HG03103 (cell line): ENCODE measurements around the gene HSPD1.
"Not testable (repeated sequence)": the region's sequence is repeated elsewhere in the genome, so short reads cannot be mapped to it uniquely, and the experiment has no call there.

ENCODE experiments used
- ATAC-seq: cut with Tn5 transposase; IDR thresholded peaks from one replicate; pipeline ENCODE4 v1.9.1; 2021; ENCODE audit warnings: low read depth; ENCODE audit not compliant: unreplicated experiment

Gene HSPD1

DNA sequence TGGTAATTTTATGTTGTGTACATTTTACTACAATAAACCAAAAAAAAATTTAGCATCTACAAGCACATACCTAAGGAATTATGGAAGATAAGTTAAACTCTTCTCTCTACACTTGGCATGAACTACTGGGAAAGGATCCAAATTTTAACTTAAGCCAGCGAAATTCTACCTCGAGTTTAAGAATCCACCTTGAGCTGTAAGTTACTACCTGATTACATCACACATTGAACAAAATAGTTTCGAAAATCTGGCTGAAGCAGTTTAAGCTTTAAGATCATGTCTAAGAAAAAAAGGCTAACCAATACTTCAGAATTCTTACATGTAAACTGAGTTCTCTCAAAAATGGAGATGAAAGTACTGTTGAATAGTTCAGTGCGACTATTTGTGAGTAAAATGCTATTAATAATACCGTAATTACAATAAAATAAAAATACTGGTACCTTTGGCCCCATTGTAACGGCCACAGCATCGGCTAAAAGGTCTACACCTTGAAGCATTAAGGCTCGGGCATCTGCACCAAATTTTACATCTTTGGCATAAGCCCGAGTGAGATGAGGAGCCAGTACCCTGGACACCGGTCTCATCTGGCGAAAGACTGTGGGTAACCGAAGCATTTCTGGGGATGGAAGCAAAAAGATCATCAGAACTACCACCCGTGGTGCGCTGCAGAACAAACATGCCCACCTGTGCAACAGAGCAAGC, 1.3 kb downstream of the HSPD1 start:
- ATAC-seq: no peak

DNA sequence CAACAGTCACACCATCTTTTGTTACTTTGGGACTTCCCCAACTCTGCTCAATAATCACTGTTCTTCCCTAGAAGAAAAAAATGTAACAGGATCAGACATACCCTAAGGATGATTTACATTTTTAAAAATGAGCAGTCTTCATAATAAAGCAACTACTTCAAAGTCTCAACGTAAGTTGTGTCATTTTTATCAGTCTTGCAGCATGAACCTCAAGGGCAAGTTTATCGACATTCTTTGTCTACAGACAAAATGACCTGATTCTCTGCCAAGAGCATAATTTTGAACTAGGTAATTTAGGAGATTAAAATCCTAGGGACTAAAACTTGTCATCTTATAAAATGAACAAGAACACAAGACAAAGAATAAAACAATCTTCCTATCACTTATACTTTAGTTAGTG, 2.3 kb downstream of the HSPD1 start:
- ATAC-seq: no peak

DNA sequence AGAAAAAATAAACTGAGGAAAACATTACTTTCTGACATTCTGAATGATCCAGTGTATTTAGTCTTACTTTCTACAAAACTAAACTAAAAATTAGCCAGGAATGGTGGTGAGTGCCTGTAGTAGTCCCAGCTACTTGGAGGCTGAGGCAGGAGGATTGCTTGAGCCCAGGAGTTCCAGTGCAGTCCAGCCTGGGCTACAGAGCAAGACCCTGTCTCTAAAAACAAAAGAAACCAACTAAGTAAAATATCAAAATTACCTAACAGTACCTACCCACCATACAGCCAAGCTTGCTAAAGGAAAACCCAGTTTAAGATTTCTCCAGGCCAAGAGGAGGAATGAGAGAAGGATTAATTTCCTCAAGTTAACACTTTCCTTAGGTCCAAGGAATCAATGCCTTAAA, 2.9 kb downstream of the HSPD1 start:
- ATAC-seq: no peak

DNA sequence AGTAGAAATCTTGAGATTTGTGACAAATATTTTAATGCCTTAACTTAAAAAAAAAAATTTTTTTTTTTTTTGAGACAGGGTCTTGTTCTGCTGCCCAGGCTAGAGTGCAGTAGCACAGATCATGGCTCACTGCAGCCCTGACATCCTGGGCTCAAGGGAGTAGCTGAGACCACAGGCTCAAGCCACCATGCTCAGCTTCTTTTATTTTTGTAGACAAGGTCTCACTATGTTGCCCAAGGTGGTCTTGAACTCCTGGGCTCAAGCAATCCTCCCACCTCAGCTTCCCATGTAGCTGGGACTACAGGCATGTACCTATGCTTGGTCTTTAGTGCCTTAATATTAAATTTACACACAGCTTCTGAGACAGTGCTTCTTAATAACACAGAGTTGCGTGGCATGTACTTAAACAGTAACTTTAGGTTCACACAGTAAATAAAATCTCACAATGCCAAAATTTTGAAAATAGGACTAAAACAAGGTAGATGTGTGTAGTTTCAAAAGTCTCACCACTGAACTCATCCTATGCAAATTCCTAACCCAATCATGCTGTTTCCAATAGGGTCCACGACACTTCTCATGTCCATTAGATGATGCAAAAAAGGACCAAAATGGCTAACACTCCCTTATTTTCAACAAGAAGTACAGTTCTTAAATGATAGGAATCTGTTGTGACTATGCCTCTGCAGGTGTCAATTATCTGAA, 4.1 kb downstream of the HSPD1 start:
- ATAC-seq: no peak

DNA sequence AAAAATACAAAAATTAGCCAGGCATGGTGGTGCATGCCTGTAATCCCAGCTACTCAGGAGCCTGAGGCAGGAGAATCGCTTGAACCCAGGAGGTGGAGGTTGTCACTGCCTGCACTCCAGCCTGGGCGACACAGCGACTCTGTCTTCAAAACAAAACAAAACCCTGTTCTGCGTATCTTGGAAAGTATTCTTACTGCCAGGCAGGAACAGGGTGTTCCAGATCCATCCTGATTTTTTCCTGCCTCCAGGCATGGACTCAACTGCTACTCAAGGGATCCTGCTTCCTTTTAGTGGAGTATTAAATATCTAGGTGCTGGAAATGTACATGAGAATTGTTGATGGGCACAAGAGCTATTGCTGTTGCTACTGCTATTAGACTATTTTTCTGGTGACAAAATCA, 12.3 kb downstream of the HSPD1 start:
- ATAC-seq: no peak

DNA sequence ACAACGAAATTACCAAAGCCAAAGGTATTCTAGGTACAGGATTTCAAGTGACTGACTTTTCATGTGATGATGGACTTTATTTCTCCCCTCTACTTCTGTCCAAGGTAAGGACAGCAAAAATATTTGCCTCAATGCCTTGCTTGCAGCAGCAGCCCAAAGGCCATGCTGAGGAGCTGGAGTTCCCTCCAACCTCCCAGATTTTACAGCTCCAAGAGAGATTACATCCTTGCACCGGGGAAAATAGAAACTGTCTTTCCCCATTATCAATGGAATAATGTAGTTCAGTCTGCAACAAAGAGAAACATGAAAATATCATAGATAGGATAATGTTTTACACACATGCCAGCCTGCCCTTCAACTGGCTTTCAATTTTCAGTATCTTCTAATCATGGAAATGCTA, 13.5 kb downstream of the HSPD1 start:
- ATAC-seq: no peak

DNA sequence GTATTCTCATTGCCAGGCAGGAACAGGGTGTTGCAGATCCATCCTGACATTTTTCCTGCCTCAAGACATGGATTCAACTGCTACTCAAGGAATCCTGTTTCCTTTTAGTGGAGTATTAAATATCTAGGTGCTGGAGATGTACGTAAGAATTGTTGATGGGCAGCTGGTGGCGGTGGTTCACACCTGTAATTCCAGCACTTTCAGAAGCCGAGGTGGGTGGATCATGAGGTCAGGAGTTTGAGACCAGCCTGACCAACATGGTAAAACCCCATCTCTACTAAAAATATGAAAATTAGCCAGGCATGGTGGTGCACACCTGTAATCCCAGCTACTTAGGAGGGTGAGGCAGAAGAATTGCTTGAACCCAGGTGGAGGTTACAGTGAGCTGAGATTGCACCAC, 15.4 kb downstream of the HSPD1 start:
- ATAC-seq: not testable (repeated sequence)

DNA sequence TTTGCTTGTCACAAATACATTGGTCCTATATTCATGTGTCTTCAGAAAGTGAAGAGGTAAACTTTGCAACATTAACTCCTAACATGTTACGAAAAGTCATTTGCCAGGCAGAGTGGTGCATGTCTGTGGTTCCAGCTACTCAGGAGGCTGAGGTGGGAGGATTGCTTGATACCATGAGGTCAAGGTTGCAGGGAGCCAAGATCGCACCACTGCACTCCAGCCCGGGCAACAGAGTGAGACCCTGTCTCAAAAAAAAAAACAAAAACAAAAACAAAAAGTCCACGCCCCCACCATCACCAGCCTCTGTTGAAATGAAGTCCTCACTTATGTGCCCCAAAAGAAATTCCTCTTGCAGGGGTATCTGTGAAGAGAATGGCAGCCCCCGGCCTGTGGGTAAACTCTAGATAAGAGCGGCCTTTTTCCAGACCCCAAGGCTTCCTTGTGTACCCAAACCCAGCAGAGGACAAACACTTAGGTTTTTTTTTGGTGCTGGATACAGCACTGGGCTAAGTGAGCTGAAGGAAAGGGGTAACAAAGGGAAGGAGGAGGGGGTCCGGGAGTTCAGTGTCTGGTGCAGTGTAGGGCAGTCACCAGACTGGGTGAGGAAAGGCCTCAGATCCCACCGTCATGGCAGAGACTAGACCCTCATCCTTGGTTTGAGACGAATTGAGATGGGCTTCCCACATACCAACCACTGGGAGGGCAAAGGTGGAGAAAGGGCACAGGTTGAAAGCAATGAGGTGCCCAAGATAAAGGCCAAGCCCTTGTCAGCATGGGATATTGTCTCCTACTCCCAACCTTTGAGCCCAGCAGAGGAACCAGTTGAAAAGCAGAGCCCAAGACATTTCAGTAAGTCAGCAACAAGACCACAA, 19.2 kb downstream of the HSPD1 start:
- no peak for ATAC-seq

DNA sequence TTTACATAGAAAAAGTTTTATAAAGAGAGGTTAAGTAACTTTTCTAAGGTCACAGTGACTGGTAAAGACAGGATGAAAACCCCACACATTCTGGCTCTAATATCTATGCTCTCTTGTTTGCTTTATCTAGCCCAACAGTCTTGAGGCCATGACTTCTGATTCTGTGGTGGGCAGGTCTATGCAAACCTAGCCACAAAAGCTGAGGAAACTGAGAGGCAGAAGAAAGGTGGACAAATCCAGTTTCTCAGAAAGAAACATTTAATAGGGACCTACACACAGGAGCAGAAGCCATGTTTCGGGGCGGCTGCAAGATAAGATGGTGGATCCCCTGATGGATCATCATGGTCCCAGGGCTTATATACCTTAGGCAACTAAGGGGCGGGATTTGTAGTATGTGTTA, 21.8 kb downstream of the HSPD1 start:
- ATAC-seq: no peak

DNA sequence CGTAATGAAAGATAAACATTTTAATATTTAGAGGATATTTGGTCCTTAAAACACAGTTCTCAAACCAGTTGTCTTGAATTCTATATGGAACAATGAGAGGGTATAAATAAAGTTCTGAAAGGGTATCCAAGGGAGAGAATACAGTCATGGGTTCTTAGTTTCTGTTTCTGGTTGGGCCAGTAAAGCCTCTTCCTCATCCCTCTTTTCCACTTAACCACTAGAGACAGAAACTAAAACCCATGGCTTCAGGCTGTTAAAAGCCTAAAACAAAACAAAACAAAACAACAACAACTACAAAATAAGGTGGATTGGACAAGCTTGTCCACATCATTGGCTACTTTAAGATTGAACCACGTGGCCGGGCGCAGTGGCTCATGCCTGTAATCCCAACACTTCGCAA, 27.5 kb downstream of the HSPD1 start:
- ATAC-seq: no peak

DNA sequence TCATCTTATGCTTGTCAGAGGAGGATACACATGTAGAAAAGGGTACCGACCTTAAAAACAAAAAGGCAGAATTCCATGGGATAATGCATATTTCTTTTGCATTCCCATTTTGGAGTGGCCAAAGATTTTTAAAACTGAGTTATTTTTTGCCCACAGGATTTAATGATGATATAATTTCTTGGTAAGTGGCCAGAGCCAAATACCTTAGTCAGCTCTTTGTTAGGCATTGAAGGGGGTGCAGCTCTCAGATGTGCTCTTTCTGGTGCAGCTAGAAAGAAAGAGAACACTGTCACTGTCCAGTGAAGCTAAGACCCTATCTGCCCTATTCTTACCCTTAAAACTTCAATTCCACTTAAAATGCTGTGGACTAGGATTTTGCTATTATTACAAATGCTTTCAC, 35.5 kb downstream of the HSPD1 start:
- no peak for ATAC-seq

DNA sequence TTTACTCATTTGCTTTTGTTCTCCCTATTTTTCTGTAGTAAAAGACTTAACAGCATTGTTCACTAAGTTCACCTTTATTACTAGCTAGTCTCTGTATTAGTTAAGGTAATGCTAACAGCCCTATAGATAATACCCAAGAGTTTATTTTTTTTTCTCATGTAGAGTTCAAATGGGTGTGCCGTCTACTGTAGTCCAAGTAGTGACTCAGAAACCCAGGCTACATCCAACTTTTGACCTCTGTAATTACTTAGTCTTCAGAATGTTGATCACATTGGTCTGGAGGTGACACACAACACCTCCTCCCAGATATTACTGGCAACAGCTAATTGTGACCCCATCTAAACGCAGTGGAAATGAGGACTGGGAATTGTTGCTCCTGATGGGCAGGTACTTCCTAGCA, 38.6 kb downstream of the HSPD1 start:
- ATAC-seq: no peak

DNA sequence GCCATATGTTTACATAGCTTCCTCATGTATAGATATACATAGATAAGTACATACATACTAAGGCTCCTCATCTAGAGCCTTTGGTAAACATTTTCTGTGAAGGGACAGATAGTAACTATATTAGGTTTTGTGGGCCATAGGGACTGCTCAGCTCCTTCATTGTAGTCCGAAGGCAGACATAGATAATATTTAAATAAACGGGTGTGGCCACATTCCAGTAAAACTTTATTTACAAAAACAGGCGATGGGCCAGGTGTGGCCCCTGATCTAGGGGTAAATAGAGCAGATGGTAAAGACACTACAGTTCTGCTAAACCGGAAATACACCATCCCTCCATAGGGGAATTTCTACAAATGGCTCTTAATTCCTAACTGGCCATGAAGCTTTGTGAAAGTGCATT, 39.0 kb downstream of the HSPD1 start:
- ATAC-seq: no peak

DNA sequence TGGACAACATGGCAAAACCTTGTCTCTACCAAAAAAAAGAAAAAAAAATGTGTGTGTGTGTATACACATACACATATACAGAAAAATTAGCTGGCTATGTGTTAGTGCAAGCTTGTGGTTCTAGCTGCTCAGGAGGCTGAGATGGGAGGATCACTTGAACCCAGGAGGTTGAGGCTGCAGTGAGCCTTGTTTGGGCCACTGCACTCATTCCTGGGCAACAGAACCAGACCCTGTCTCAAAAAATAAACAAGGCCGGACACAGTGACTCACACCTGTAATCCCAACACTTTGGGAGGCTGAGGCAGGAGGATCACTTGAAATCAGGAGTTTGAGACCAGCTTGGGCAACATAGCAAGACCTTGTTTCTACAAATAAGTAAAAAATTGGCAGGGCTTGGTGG, 44.2 kb downstream of the HSPD1 start:
- ATAC-seq: no peak

DNA sequence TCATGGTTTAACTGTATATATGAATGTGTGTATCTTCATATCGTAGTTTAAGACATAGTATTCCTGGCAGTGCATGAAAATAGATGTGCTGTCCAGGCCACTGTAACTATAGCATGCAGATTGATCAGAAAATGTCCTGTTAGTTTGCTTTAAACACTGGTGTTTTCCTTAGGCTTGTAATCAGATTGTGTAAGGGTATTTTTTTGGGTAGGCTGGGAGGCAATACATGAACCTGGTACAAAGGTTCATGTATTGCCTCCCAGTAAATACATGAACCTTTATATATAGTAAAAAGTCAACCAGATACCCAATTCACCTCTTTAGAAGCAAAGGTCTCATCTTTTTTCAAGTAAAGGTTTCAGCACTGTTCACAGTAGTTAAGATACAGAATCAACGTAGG, 44.7 kb downstream of the HSPD1 start:
- no peak for ATAC-seq

DNA sequence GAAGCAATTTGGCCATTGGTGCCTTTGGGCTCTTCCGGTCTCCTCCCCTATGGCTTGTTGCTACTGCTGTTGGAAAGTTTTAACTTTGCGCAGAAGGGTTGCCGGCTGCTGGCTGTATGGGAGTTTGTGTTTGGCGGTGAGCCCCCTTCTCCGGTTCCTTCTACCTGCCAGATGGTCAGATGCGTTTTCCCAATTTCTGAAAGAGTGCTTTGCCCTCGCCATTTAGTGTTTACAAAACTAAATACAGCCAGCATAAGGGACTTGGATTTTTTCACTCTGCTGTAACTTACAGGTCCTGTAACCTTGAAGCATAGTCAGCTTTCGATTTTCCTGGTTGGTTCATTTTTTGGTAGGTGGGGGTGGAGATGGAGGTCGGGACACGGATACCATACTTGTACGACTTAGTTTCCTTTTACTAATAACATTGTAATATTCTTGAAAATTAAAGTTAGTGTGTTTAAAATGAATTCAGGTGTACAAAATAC, 45.7 kb downstream of the HSPD1 start:
- peak; percentile 20 for ATAC-seq

DNA sequence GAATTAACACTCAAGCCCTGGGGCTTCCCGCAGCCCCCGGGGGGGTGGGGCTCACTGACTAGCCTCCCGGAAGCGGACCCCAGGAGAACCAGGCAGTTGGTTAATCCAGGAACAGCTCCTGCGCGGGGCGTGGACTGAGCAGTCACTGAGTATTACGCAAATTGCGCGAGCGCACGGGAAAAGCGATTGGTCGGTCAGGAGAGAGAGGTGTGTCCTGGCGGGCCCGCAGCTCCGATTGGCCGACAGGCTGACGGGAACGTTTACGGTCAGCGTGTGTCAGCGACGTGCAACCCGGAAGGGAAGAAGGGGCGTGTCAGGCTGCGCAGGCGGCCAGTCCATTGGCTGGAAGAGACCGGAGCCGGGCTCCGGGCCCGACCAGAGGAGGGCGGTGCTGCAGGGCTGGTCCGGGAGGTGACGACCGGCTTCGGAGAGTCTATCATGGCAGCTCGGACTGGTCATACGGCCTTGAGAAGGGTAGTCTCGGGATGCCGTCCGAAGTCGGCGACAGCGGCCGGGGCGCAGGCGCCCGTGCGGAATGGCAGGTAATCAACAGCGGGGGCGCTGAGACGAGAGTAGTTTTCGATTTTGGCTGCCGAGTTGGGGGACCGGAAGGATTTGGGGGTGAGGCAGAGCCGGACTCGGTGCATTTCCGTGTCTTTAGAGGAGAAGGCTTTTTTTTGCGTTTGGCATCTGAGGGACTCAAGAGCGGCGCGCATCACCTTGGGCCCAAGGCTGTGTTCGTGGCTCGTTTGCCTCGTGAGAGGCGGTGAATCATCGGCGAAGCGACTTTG, 46.3 kb downstream of the HSPD1 start, which contains the start of gene COQ10B:
TSS of gene COQ10B (plus strand) at position 430 of the 791 bp plus-strand sequence. CDS start at position 439, 9 bp downstream.
- peak; percentile 91 for ATAC-seq

DNA sequence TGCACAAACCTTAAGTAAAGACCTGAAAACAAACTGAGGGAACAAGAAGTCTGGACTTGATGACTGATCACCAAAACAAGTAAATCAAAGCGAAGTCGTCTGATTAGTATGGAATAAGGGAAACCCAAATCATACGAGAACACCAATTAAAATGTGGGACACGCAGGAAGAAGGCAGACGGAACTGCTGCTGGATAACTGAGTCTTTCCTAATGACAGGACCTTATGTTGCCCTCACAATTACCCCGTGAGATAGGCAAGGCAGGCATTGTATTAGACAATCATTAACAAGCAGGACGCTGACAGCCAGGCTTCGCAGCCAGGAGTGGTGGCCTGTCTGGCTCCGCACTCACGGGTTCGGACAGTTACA, 46.9 kb downstream of the HSPD1 start:
- ATAC-seq: no peak

DNA sequence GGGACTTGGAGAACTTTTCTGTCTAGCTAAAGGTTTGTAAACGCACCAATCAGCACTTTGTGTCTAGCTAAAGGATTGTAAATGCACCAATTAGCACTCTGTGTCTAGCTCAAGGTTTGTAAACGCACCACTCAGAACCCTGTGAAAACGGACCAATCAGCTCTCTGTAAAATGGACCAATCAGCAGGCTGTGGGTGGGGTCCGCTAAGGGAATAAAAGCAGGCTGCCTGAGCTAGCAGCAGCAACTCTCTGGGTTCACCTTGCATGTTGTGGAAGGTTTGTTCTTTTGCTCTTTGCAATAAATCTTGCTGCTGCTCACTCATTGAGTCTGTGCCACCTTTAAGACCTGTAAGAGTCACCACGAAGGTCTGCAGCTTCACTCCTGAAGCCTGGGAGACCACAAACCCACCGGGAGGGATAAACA, 48.7 kb downstream of the HSPD1 start:
- not testable (repeated sequence) for ATAC-seq

DNA sequence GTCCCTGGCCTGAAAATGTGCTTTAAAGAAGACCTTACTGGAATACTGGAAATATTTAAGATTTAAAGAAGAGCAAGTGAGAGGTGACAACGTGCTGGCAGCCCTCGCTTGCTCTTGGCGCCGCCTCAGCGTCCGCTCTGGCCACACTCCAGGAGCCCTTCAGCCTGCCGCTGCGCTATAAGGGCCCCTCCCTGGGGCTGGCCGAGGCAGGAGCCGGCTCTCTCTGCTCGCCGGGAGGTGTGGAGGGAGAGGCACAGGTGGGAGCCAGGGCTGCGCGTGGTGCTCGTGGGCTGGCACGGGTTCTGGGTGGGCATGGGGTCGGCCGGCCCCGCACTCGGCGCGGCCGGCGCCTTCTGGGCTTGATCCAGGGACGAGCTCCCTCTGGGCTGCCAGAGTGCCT, 49.2 kb downstream of the HSPD1 start:
- ATAC-seq: no peak
